SK-N-DZ (cell line): ENCODE results near the gene NIFK.
"Not testable (repeated sequence)": the region's sequence is repeated elsewhere in the genome, so short reads cannot be mapped to it uniquely, and the experiment has no call there.

Source experiments
- DNase-seq: peaks from one replicate; pipeline ENCODE4 v3.0.0-alpha.2; 2015; ENCODE audit warnings: low spot score

Gene NIFK

DNA sequence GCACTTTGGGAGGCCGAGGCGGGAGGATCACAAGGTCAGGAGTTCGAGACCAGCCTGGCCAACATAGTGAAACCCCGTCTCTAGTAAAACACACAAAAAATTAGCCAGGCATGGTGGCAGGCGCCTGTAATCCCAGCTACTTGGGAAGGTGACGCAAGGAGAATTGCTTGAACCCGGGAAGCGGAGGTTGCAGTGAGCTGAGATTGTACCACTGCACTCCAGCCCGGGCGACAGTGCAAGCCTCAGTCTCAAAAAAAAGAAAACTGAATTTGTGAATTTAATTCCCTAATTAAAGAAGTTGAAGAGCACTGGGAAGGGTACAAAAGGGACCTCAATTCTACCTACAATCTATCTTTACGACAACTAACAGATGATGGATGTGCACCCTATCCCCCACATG, 2.1 kb downstream of the NIFK start:
- DNase-seq = not testable (repeated sequence)

GRCh38 chr2:121731366-121731765, 5.3 kb downstream of the NIFK start:
- DNase-seq = no peak

DNA sequence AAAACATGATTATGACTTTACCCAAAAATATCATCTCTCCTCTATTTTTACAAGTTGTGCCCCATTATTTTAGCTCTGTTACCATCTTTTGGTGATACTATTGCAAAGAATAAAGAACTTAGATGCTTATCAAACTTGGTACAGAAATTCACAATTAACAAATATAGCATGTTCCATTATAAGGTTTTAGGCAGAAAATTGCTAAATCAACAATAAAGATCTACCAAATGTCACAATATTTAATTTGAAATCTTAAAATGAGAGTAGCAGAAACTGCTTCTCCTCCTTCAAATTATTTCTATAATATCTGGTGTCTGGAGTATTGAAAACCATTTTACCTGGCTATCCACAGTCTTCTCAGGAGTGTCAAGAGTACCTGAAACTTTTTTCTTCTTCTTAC, 8.7 kb downstream of the NIFK start:
- DNase-seq = no peak

DNA sequence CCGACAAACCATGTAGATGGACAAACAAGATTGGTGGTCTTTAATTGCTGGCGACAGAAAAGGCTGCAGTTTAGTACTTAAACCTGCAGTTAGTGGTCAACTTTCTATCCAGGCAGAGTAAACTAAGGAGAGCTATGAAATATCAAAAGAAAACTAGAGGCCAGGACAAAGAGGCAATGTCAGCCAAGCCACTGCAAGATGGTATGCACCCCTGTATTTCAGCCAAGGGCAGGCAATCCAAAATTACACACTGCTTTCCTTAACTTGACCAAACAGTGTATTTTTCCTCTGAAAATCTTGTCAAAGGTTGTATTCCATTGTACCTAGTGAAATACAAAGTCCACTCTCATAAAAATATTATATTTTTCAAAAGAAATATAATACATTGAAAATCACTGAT, 9.3 kb downstream of the NIFK start:
- no peak for DNase-seq

- DNase-seq = no peak
These were observed 13.4 kb downstream of the NIFK start for GRCh38 chr2:121723316-121723715.

GRCh38 chr2:121722479-121722878, 14.2 kb downstream of the NIFK start:
- no peak for DNase-seq

- no peak for DNase-seq
These were observed 14.7 kb downstream of the NIFK start for GRCh38 chr2:121721926-121722325.

DNA sequence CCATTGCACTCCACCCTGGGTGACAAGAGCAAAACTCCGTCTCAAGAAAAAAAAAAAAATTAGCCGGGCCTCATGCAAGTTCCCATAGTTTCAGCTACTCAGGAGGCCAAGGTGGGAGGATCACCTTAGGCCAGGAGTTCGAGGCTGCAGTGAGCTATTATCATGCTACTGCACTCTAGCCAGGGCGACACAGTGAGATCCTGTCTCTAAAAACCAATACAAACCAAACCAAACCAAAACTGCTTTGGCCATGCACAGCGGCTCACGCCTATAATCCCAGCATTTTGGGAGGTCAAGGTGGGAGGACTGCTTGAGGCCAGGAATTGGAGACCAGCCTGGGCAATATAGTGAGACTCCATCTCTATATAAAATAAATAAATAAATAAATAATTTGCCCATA, 19.1 kb downstream of the NIFK start:
- DNase-seq = no peak

DNA sequence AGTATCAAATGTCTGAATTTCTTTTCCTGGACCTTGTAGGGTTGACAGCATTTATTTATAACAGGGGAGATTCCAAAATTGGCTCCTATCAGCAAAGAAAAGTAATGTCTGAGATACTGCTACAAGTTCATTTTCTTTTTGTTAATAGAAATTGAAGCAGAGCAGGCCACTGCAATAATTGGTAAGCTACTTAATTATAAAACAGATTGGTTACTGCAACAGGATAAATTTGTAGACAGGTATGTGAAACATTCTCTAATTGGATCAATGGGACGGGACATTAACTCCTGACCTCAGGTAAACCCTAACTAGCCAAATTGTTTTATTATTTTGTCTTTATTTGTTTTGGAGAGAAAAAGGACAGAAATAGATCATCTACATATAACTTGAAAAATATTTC, 20.5 kb downstream of the NIFK start:
- no peak for DNase-seq

- not testable (repeated sequence) for DNase-seq
These were observed 25.2 kb downstream of the NIFK start for GRCh38 chr2:121711481-121711880.

GRCh38 chr2:121710470-121711170, 26.1 kb downstream of the NIFK start:
- no peak for DNase-seq

DNA sequence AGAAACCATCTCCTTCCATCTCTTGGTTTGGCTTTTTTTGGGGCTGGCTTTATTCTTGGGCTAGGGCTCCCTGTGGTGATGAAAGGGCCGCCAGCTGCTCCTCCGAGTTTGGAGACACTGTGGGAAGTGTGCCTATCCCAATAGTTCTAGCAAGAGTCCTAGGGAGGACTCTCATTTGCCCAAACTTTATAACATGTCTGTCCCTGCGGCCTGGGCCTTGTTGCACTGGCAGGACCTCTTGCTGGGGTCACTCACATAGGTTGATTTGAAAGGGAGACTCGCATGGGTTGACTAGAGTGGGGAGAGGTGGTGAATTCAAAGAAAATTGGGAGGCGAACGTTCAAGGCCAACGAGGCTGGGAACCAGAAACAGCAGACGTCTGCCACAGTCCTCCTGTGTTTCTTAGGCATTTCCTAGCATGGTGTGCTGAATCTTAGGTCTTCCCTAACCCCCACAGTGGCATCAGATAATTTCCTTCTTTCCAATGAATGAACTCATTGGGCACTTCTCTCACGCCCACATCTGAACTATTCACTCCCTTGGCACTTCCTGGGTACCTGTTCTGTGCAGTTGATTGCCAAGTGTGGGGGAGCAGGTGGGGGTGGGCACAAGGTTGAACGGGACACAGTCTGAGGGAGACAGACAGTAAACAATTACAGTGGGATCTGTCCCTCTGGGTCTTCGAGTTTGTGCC, 26.8 kb downstream of the NIFK start:
- DNase-seq = no peak

GRCh38 chr2:121707920-121708361, 28.7 kb downstream of the NIFK start:
- no peak for DNase-seq

DNA sequence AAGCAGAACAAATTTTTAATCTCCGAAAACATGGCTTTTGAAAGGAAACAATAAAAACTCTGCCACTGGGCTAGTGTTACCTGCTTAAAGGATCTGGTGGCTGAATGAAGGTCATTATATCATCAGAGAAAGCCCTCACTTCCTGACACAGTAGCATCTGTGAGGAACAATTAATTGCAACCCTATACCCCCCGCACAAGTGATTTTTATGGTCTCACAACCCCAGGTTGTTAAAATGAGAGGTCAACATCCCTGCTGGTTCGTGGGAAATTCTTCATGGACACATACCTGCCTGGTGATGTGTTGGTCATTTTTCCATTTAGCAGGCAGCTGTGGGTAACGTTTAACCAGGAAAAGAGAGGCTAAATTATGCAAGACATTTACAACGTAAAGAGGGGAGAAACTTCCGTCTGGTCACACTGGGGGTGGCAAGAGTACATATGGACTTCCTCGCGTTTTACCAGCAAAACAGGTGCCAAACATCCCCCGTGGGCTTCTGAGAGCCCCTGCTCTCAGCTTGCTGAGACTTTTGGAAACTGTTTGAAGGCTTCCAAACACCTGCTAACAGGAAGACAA, 29.2 kb downstream of the NIFK start:
- no peak for DNase-seq

GRCh38 chr2:121705958-121706357, 30.7 kb downstream of the NIFK start:
- no peak for DNase-seq

DNA sequence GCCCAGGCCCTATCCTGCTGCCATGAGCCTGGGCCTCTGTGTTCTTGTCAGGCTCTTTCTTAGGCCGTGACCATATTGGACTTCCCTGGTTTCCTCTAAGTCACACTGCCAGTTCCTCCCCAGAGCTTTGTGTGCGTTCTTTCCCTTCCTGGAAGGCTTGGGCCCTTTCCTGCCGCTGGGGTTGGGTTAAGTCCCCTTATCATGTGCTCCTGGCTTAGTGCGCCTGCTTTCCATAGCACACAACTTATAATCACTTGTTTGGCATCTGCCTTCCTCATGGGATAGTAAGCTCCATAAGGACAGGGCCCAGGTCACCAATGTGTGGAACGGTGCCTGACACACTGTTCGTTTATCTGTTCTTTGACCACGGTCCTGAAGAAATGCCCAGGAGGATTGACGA, 31.3 kb downstream of the NIFK start:
- no peak for DNase-seq

DNA sequence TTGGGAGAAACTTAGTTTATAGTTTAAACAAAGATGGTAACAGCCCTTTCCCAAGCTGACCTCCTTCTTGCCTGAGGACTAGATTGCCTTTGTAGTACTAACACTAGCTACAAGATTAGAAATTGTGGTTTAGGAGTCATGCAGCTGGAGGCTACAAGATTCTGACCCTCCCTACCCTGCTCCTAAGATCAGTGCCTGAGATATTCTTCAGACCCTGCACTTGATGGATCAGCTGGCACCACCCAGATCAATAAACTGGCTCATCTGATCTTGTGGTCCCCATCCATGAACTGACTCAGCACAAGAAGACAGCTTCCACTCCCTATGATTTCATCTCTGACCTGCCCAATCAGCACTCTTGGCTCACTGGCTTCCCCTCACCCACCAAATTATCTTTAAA, 34.9 kb downstream of the NIFK start:
- DNase-seq = not testable (repeated sequence)

DNA sequence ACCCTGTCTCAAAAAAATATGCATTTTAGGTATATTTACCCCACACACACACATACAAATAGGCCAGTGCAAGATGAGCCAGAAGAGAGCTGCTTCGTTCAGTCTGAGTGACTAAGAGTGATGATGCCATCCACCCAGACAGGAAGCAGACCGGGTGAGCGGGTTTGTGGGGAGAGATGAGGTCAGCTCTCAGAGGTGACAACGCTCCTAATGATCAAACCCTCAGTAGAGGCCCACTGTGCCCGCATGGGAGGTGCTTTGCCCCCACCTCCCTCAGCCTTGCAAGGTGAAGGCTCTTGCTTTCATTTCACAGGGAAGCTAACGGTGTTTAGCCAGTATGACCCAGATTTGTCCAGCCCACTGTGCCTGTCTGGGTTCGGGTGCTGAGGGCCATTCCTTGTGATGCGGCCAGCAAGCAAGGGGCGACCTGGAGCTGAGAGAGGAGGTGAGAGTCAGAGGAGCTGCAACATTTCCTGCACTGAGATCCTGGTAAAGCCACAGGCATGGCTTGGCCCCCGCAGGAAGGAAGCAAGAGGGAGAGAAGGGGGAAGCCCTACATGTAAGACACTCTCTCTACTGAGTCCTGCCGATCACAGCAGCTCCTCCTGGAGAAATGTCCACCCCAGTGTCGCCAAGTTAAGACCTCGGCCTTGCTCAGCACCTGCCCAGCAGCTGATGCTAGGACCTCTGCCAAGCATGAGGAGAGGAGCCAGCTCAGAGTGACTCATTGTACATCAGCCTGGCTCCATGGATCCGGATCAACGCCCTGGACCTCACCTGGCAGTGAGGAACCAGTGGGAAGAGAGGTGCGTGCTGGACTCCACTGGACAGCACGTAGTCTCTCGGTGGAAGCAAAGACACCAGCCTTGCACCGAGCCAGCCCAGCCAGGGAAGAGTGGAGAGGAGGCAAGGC, 37.0 kb downstream of the NIFK start:
- no peak for DNase-seq

DNA sequence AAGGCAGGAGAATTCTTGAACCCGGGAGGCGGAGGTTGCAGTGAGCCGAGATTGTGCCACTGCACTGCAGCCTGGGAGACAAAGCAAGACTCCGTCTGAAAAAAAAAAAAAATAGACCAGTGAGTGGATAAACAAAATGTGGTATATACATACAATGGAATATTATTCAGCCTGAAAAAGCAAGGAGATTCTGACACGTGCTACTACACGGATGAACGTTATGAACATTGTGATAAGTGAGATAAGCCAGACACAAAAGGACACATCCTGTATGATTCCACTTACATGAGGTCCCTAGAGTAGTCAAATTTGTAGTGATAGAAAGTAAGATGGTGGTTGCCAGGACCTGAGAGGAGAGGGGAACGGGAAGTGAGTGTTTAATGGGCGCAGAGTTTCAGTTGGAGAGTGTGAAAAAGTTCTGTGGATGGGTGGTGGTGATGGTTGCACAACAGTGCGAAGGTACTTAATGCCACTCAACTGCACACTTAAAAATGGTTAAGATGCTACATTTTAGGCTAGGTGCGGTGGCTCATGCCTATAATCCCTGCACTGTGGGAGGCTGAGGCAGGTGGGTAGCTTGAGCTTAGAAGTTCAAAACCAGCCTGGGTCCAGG, 38.3 kb downstream of the NIFK start:
- DNase-seq = no peak

- DNase-seq = no peak
These were observed 39.5 kb downstream of the NIFK start for GRCh38 chr2:121697108-121697631.

DNA sequence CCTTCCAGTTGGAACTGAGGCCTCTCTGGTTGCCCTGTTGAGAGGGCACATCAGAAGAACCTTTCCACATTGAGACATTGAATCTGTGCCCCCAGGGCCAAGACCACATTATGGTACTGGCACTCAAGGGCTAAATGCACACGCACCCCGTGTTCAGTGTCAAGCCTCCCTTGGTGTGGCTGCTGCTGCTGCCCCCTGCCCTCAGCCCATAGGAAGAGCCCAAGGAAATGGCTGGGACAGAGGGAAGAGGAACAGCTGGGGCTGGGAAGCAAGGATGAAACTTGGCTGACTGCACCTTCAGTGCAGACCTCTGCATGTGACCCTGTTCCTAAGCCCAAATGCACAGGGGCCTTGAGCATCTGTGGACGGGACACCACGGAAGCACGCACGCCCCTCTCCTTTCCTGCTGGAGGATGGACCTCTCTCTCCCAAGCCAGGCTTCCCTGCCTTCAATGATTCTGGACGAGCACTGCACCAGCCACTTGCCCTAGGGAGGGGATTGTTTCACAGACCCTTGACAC, 40.2 kb downstream of the NIFK start:
- DNase-seq = no peak
